GM18909 (cell line): ENCODE data around the gene TM9SF1.

Experiments used
- ATAC-seq: cut with Tn5 transposase; IDR thresholded peaks from one replicate; pipeline ENCODE4 v1.9.1; 2021; ENCODE audit warnings: mild to moderate bottlenecking; ENCODE audit not compliant: unreplicated experiment, poor library complexity

Gene TM9SF1

GRCh38 chr14:24159777-24160498 is 35.3 kb downstream of the TM9SF1 start:
- no peak for ATAC-seq

- no peak for ATAC-seq
These were observed 37.9 kb downstream of the TM9SF1 start for GRCh38 chr14:24157331-24157730.

GRCh38 chr14:24156840-24157239 is 38.4 kb downstream of the TM9SF1 start:
- no peak for ATAC-seq

- no peak for ATAC-seq
These were observed 40.1 kb downstream of the TM9SF1 start for GRCh38 chr14:24155100-24155499.

GRCh38 chr14:24151404-24152080 is 43.7 kb downstream of the TM9SF1 start:
- no peak for ATAC-seq

- ATAC-seq: no peak
These were observed 44.2 kb downstream of the TM9SF1 start for GRCh38 chr14:24150993-24151392.

- no peak for ATAC-seq
These were observed 44.7 kb downstream of the TM9SF1 start for GRCh38 chr14:24150567-24150966.

GRCh38 chr14:24150061-24150460 is 45.2 kb downstream of the TM9SF1 start:
- no peak for ATAC-seq

- no peak for ATAC-seq
These were observed 45.8 kb downstream of the TM9SF1 start for GRCh38 chr14:24149302-24149969.

- ATAC-seq: no peak
These were observed 47.3 kb downstream of the TM9SF1 start for GRCh38 chr14:24147761-24148428.

GRCh38 chr14:24146978-24147760 is 48.1 kb downstream of the TM9SF1 start, which contains the start of gene RNF31:
Gene RNF31, plus strand, starts transcription at chr14:24147498. Its CDS starts 201 bp downstream, at chr14:24147699.
- ATAC-seq: peak; percentile 82

GRCh38 chr14:24146453-24146977 is 48.7 kb downstream of the TM9SF1 start, which contains the start of gene PSME2:
Gene PSME2, minus strand, starts transcription at chr14:24146610. Its CDS starts 29 bp downstream, at chr14:24146581.
- ATAC-seq: peak; percentile 66

- ATAC-seq: no peak
These were observed 49.4 kb downstream of the TM9SF1 start for GRCh38 chr14:24145690-24146452.

GRCh38 chr14:24145219-24145618 is 50.0 kb downstream of the TM9SF1 start:
- ATAC-seq: no peak

GRCh38 chr14:24144451-24144850 is 50.8 kb downstream of the TM9SF1 start:
- ATAC-seq: no peak

- no peak for ATAC-seq
These were observed 51.7 kb downstream of the TM9SF1 start for GRCh38 chr14:24143511-24143910.

- peak; percentile 88 for ATAC-seq
These were observed 54.0 kb downstream of the TM9SF1 start, which contains the start of gene EMC9 for GRCh38 chr14:24141097-24141880. Gene EMC9, minus strand, starts transcription at chr14:24141591. Its CDS starts 287 bp downstream, at chr14:24141304.
